Endothelial cell of umbilical vein (primary cell): ENCODE results near the gene PLCXD1.

Experiments used
- EZH2 ChIP-seq: IDR thresholded peaks from 2 replicates; pipeline ENCODE4 v1.6.1; 2012; ENCODE audit warnings: borderline replicate concordance, low read depth, mild to moderate bottlenecking, moderate library complexity, low read length, inconsistent platforms; ENCODE audit not compliant: severe bottlenecking
- GATA2 ChIP-seq: IDR thresholded peaks from 2 replicates; pipeline ENCODE4 v1.7.0; 2011; ENCODE audit warnings: low read depth, mild to moderate bottlenecking, moderate library complexity, mixed read lengths, low read length; ENCODE audit not compliant: insufficient read length, insufficient read depth
- JUN ChIP-seq: IDR thresholded peaks from 2 replicates; pipeline ENCODE4 v1.6.1; 2011; ENCODE audit warnings: borderline replicate concordance, low read depth; ENCODE audit not compliant: insufficient read length, insufficient read depth
- MYC ChIP-seq: IDR thresholded peaks from one replicate; pipeline ENCODE4 v1.6.1; 2011; ENCODE audit warnings: mild to moderate bottlenecking, low read depth, low read length
- POLR2A ChIP-seq: IDR thresholded peaks from 2 replicates; pipeline ENCODE4 v1.6.1; 2012; ENCODE audit warnings: low read depth, mild to moderate bottlenecking, control low read depth, low read length
- POLR2AphosphoS5 ChIP-seq: IDR thresholded peaks from 2 replicates; pipeline ENCODE4 v1.6.1; 2012; ENCODE audit warnings: low read depth, mild to moderate bottlenecking, control low read depth, low read length, moderate library complexity; ENCODE audit not compliant: insufficient read depth
- TF ChIP-seq, protein P1 (sequence below), 2 donors: IDR thresholded peaks; 1 replicate in 1 of 2; 2 replicates in 1 of 2; pipeline ENCODE4 v1.5.1; 2011; ENCODE audit warnings: low read length in 2 of 2, mild to moderate bottlenecking in 2 of 2, moderate library complexity in 2 of 2, control low read depth in 1 of 2, inconsistent platforms in 1 of 2, low read depth in 1 of 2; ENCODE audit not compliant: insufficient read depth in 1 of 2; ENCODE audit errors: extremely low read depth in 1 of 2

GRCh38 chrX:312621-313331 is 31.6 kb downstream of the PLCXD1 start:
- TF ChIP-seq, protein P1, sequence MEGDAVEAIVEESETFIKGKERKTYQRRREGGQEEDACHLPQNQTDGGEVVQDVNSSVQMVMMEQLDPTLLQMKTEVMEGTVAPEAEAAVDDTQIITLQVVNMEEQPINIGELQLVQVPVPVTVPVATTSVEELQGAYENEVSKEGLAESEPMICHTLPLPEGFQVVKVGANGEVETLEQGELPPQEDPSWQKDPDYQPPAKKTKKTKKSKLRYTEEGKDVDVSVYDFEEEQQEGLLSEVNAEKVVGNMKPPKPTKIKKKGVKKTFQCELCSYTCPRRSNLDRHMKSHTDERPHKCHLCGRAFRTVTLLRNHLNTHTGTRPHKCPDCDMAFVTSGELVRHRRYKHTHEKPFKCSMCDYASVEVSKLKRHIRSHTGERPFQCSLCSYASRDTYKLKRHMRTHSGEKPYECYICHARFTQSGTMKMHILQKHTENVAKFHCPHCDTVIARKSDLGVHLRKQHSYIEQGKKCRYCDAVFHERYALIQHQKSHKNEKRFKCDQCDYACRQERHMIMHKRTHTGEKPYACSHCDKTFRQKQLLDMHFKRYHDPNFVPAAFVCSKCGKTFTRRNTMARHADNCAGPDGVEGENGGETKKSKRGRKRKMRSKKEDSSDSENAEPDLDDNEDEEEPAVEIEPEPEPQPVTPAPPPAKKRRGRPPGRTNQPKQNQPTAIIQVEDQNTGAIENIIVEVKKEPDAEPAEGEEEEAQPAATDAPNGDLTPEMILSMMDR (IDR thresholded peaks at IDR 0.05; ENCODE audit: extremely low read depth in 1 of 2, insufficient read depth in 1 of 2, low read depth in 1 of 2, low read length in 2 of 2), result no peak
- TF ChIP-seq MYC, result no peak
- no peak for TF ChIP-seq POLR2AphosphoS5
- TF ChIP-seq JUN, result no peak
- TF ChIP-seq POLR2A, result no peak
- no peak for TF ChIP-seq EZH2
- TF ChIP-seq GATA2, result no peak
